A549 (cell line): ENCODE measurements around the gene ARHGAP27.
"Not testable (repeated sequence)": the region's sequence is repeated elsewhere in the genome, so short reads cannot be mapped to it uniquely, and the experiment has no call there.

Experiments
- BCL3 ChIP-seq: fragments of >200 bp; sonication (Bioruptor Twin); formaldehyde crosslinking; IDR thresholded peaks from 3 replicates; pipeline ENCODE4 v1.6.1; 2016
- CBX8 ChIP-seq: fragments of 200-600 bp; sonication (generic); IDR thresholded peaks from 2 replicates; pipeline ENCODE4 v1.6.1; 2016
- CHD4 ChIP-seq: fragments of 200-600 bp; sonication (generic); IDR thresholded peaks from 2 replicates; pipeline ENCODE4 v1.6.1; 2016; ENCODE audit warnings: antibody characterized with exemption, mild to moderate bottlenecking, borderline replicate concordance
- HDAC2 ChIP-seq: fragments of 200-600 bp; sonication (generic); IDR thresholded peaks from 2 replicates; pipeline ENCODE4 v1.6.1; 2016
- JUN ChIP-seq, 2 experiments: fragments of >200 bp; sonication (Bioruptor Twin); formaldehyde crosslinking; IDR thresholded peaks; 2 replicates in 1 of 2; 3 replicates in 1 of 2; pipeline ENCODE4 v1.6.1; 2016 to 2017
- MYC ChIP-seq: IDR thresholded peaks from 2 replicates; pipeline ENCODE4 v1.6.1; 2012; ENCODE audit warnings: mild to moderate bottlenecking, inconsistent platforms, low read length, improper control_type of control experiment, borderline replicate concordance
- POLR2A ChIP-seq: IDR thresholded peaks from 2 replicates; pipeline ENCODE4 v1.6.1; 2012; ENCODE audit warnings: mild to moderate bottlenecking, low read length
- SMC3 ChIP-seq: fragments of >200 bp; sonication (Bioruptor Twin); formaldehyde crosslinking; IDR thresholded peaks from 3 replicates; pipeline ENCODE4 v1.6.1; 2018; ENCODE audit warnings: inconsistent platforms
- TF ChIP-seq, protein P1 (sequence below): fragments of >200 bp; sonication (Bioruptor Twin); formaldehyde crosslinking; IDR thresholded peaks from 3 replicates; pipeline ENCODE4 v1.5.1; 2016
- TF ChIP-seq, protein P2 (sequence below): IDR thresholded peaks from 2 replicates; pipeline ENCODE4 v1.6.1; 2012
- TF ChIP-seq, protein P3 (sequence below): IDR thresholded peaks from 2 replicates; pipeline ENCODE4 v1.6.1; 2012

DNA sequence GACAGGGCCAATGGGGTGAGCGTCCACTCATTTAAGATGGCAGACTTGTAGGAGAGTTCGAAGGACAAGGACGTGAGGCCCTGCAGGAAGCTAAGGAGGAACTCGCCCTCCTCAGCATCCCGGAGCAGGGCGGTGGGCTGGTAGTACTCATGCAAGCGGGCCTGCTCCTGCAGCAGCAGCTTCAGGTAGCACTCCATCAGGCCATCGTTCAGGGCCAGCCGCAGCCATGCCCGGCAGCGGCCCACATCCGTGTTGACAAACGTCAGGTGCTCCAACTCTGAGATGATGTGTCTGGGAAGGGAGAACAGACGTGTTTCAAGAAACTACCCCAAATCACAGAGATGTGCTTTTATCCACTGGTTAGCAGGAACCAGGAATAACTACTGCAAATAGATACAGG, 42.8 kb upstream of the ARHGAP27 start:
- not testable (repeated sequence) for TF ChIP-seq POLR2A; CBX8; HDAC2; CHD4; JUN (IDR thresholded peaks at IDR 0.05); BCL3; SMC3; MYC
- TF ChIP-seq, protein P1, sequence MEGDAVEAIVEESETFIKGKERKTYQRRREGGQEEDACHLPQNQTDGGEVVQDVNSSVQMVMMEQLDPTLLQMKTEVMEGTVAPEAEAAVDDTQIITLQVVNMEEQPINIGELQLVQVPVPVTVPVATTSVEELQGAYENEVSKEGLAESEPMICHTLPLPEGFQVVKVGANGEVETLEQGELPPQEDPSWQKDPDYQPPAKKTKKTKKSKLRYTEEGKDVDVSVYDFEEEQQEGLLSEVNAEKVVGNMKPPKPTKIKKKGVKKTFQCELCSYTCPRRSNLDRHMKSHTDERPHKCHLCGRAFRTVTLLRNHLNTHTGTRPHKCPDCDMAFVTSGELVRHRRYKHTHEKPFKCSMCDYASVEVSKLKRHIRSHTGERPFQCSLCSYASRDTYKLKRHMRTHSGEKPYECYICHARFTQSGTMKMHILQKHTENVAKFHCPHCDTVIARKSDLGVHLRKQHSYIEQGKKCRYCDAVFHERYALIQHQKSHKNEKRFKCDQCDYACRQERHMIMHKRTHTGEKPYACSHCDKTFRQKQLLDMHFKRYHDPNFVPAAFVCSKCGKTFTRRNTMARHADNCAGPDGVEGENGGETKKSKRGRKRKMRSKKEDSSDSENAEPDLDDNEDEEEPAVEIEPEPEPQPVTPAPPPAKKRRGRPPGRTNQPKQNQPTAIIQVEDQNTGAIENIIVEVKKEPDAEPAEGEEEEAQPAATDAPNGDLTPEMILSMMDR = not testable (repeated sequence)
- TF ChIP-seq, protein P2, sequence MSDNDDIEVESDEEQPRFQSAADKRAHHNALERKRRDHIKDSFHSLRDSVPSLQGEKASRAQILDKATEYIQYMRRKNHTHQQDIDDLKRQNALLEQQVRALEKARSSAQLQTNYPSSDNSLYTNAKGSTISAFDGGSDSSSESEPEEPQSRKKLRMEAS = not testable (repeated sequence)
- TF ChIP-seq, protein P3, sequence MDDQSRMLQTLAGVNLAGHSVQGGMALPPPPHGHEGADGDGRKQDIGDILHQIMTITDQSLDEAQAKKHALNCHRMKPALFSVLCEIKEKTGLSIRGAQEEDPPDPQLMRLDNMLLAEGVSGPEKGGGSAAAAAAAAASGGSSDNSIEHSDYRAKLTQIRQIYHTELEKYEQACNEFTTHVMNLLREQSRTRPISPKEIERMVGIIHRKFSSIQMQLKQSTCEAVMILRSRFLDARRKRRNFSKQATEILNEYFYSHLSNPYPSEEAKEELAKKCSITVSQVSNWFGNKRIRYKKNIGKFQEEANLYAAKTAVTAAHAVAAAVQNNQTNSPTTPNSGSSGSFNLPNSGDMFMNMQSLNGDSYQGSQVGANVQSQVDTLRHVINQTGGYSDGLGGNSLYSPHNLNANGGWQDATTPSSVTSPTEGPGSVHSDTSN = not testable (repeated sequence)
